HG03558 (cell line): Measurements from ENCODE around the gene BCR.

Experiments used
- ATAC-seq: cut with Tn5 transposase; IDR thresholded peaks from one replicate; pipeline ENCODE4 v1.9.1; 2021; ENCODE audit warnings: moderate number of reproducible peaks; ENCODE audit not compliant: unreplicated experiment; ENCODE audit errors: extremely low read depth

BCR gene

GRCh38 chr22:23192558-23192957 is 12.2 kb downstream of the BCR start:
- ATAC-seq, result no peak

GRCh38 chr22:23193196-23193827 is 13.0 kb downstream of the BCR start:
- no peak for ATAC-seq

- no peak for ATAC-seq
Measured at GRCh38 chr22:23193882-23194281, 13.6 kb downstream of the BCR start.

GRCh38 chr22:23196165-23196564 is 15.9 kb downstream of the BCR start:
- ATAC-seq, result no peak

- ATAC-seq, result no peak
Measured at GRCh38 chr22:23197836-23198235, 17.5 kb downstream of the BCR start.

- no peak for ATAC-seq
Measured at GRCh38 chr22:23199159-23199558, 18.9 kb downstream of the BCR start.

GRCh38 chr22:23200898-23201297 is 20.6 kb downstream of the BCR start:
- no peak for ATAC-seq

- ATAC-seq, result no peak
Measured at GRCh38 chr22:23202812-23203451, 22.6 kb downstream of the BCR start.

GRCh38 chr22:23203452-23204124 is 23.3 kb downstream of the BCR start:
- no peak for ATAC-seq

GRCh38 chr22:23204125-23204488 is 23.8 kb downstream of the BCR start:
- ATAC-seq, result no peak

GRCh38 chr22:23204541-23205157 is 24.3 kb downstream of the BCR start:
- no peak for ATAC-seq

- ATAC-seq, result no peak
Measured at GRCh38 chr22:23205339-23206049, 25.2 kb downstream of the BCR start.

GRCh38 chr22:23206915-23207314 is 26.6 kb downstream of the BCR start:
- ATAC-seq, result no peak

- no peak for ATAC-seq
Measured at GRCh38 chr22:23207729-23208393, 27.6 kb downstream of the BCR start.

- ATAC-seq, result no peak
Measured at GRCh38 chr22:23210428-23211170, 30.3 kb downstream of the BCR start.

GRCh38 chr22:23211622-23212021 is 31.3 kb downstream of the BCR start:
- no peak for ATAC-seq

GRCh38 chr22:23212061-23213021 is 32.0 kb downstream of the BCR start:
- no peak for ATAC-seq

- ATAC-seq, result no peak
Measured at GRCh38 chr22:23213022-23213555, 32.8 kb downstream of the BCR start.
